ENCODE measurements around the gene VILL.

Gene VILL

GRCh38 chr3:37997342-37997741, 6.8 kb downstream of the VILL start:
- TF ChIP-seq CTCF (conservative IDR thresholded peaks at IDR 0.05; ENCODE audit: low read depth), result no peak
- DNase-seq (ENCODE audit: low spot score), result no peak
- CTCF ChIA-PET, result interaction anchor here (0.5 to 1.1 kb wide), 4 partner anchors 15 to 726 kb away, joined by 3 to 7 read pairs (median 3); no protein-coding TSS in a partner anchor
- POLR2A ChIA-PET (ENCODE audit: low non-redundant PET), result no interaction called here
- peak overlapping the region; percentile 74 for H3K27ac ChIP-seq

GRCh38 chr3:37997791-37998370, 7.3 kb downstream of the VILL start:
- no peak for DNase-seq (ENCODE audit: low spot score)
- ChIA-PET CTCF (interaction anchor here (0.5 to 0.8 kb wide), 2 partner anchors 32 to 142 kb away, joined by 3 read pairs; no protein-coding TSS in a partner anchor), POLR2A (ENCODE audit: low non-redundant PET) (interaction anchor here (0.6 kb wide), 1 partner anchor 143 kb away, joined by 3 read pairs; no protein-coding TSS in a partner anchor)
- peak overlapping the region; percentile 74 for H3K27ac ChIP-seq
- no peak for TF ChIP-seq CTCF (conservative IDR thresholded peaks at IDR 0.05; ENCODE audit: low read depth)

GRCh38 chr3:37999836-38000235, 9.2 kb downstream of the VILL start:
- peak overlapping the region; percentile 41 for H3K27ac ChIP-seq
- no peak for DNase-seq (ENCODE audit: low spot score)
- TF ChIP-seq CTCF (conservative IDR thresholded peaks at IDR 0.05; ENCODE audit: low read depth), result no peak
- CTCF ChIA-PET, result no interaction called here
- POLR2A ChIA-PET (ENCODE audit: low non-redundant PET), result no interaction called here

GRCh38 chr3:38000242-38000916, 9.8 kb downstream of the VILL start:
- ChIA-PET CTCF (interaction anchor here (0.6 kb wide), 1 partner anchor 17 kb away, joined by 5 read pairs; no protein-coding TSS in a partner anchor), POLR2A (ENCODE audit: low non-redundant PET) (no interaction called here)
- peak overlapping the region; percentile 41 for H3K27ac ChIP-seq
- no peak for TF ChIP-seq CTCF (conservative IDR thresholded peaks at IDR 0.05; ENCODE audit: low read depth)
- no peak for DNase-seq (ENCODE audit: low spot score)

- DNase-seq (ENCODE audit: low spot score), result no peak
- POLR2A ChIA-PET (ENCODE audit: low non-redundant PET), result no interaction called here
- TF ChIP-seq CTCF (conservative IDR thresholded peaks at IDR 0.05; ENCODE audit: low read depth), result no peak
- H3K27ac ChIP-seq, result peak overlapping the region; percentile 41
- CTCF ChIA-PET, result interaction anchor here (0.6 to 1.2 kb wide), 2 partner anchors 17 to 27 kb away, joined by 5 read pairs; no protein-coding TSS in a partner anchor
These were observed 10.4 kb downstream of the VILL start for GRCh38 chr3:38000965-38001455.

GRCh38 chr3:38001456-38002081, 11.0 kb downstream of the VILL start:
- peak overlapping the region; percentile 41 for H3K27ac ChIP-seq
- ChIA-PET POLR2A (ENCODE audit: low non-redundant PET) (no interaction called here), CTCF (interaction anchor here (1.2 kb wide), 1 partner anchor 28 kb away, joined by 5 read pairs; no protein-coding TSS in a partner anchor)
- no peak for DNase-seq (ENCODE audit: low spot score)
- no peak for TF ChIP-seq CTCF (conservative IDR thresholded peaks at IDR 0.05; ENCODE audit: low read depth)
